A673 (cell line): ENCODE data around the gene AKR1A1.

Experiments used
- CTCF ChIP-seq: fragments of 300-800, 200-600 bp; sonication (generic); conservative IDR thresholded peaks from 2 replicates; pipeline ENCODE4 v1.5.1; 2017; ENCODE audit warnings: low read depth, mild to moderate bottlenecking, antibody characterized with exemption, low read length, moderate library complexity, mixed read lengths
- EZH2 ChIP-seq: fragments of 200-600 bp; sonication (generic); IDR thresholded peaks from 2 replicates; pipeline ENCODE4 v1.6.1; 2017; ENCODE audit warnings: borderline replicate concordance, low read depth, mild to moderate bottlenecking, mixed read lengths, antibody characterized with exemption, low read length; ENCODE audit not compliant: poor library complexity, severe bottlenecking

DNA sequence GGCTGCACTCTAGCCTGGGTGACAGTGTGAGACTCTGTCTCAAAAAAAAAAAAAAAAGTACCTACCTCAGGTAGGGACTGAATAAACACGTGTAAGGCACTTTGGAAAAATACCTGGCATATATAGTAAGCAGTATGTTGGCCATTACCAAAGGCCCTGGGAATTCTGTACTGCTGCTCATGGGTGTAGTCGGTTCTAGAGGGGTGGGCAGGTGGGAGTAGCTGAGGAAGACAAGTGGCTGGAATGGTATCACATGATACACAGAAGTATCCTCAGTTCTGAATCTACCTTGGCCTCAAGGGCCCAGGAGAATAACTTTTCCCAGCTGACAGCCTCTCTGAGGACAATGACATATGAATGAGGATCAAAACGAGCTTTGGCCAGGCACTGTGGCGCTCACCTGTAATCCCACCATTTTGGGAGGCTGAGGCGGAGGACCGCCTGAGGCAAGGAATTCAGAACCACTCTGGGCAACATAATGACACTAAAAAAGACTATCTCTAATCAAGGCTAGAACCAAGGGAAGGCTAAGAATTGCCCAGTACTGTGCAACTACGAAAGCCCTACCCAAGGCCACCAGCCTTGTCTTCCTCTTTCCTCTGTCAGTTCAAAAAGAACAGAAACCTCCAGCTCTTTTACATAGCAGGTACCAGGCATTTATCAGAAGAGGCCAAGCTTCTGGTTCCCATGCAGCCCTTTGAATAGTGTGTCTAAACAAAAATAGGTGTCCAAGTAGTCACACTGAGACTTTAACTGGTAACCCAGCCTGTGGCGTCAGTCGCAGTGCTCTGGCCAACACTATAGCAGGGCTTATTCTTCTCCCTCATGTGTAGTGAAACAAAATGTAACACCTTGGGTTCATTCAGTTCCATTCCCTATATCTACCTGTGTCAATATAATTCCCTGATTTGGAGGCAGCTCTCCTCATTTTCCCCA is 40.3 kb upstream of the AKR1A1 start:
- TF ChIP-seq CTCF (no peak), EZH2 (no peak)
